HG02870 (cell line): ENCODE measurements around the gene MGAT2.
"Not testable (repeated sequence)": the region's sequence is repeated elsewhere in the genome, so short reads cannot be mapped to it uniquely, and the experiment has no call there.

Experiments used
- ATAC-seq: cut with Tn5 transposase; IDR thresholded peaks from one replicate; pipeline ENCODE4 v1.9.1; 2021; ENCODE audit warnings: mild to moderate bottlenecking, moderate library complexity; ENCODE audit not compliant: unreplicated experiment

The MGAT2 gene

DNA sequence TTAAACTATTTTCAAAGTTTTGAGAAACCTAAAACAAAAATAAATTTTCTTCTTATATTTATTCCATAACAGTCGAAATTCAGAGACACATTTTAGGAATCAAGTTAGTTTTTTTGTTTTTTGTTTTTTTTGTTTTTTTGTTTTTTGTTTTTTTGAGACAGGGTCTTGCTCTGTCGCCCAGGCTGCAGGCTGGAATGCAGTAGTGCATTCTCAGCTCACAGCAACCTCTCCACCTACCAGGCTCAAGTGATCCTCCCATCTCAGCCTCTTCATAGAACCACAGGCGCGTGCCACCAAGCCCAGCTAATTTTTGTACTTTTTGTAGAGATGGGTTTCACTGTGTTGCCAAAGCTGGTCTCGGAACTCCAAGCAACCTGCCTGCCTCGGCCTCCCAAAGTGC lies 32.9 kb downstream of the MGAT2 start:
- ATAC-seq = no peak

DNA sequence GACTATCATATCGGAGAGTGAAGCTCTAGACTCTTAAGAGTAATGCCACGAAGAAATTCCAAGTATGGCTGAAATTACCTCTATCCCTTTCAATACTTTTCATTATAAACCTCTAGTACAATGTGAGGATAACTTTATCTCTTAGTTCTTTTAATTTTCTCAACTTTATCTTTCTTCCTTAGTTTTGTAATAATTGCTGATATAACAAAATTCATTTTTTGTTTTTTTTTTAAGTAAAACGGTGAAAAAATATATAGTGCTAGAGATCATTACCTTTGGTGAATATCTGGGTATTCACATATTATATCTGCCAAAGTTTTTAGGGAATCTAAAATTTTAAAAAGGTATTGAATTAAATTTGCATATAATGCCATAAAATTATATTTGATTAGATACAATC lies 33.9 kb downstream of the MGAT2 start:
- no peak for ATAC-seq

DNA sequence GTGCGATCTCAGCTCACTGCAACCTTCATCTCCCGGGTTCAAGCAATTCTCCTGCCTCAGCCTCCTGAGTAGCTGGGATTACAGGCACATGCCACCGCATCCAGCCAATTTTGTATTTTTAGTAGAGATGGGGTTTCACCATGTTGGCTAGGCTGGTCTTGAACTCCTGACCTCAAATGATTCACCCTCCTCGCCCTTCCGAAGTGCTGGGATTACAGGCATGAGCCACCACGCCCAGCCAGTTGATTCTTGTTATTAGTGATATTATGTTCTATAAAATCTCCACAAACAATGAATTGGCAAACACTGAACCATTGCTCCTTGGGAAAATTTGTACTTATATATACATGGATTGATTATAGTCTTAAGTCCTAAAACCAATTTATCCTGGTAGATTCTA lies 36.9 kb downstream of the MGAT2 start:
- not testable (repeated sequence) for ATAC-seq

DNA sequence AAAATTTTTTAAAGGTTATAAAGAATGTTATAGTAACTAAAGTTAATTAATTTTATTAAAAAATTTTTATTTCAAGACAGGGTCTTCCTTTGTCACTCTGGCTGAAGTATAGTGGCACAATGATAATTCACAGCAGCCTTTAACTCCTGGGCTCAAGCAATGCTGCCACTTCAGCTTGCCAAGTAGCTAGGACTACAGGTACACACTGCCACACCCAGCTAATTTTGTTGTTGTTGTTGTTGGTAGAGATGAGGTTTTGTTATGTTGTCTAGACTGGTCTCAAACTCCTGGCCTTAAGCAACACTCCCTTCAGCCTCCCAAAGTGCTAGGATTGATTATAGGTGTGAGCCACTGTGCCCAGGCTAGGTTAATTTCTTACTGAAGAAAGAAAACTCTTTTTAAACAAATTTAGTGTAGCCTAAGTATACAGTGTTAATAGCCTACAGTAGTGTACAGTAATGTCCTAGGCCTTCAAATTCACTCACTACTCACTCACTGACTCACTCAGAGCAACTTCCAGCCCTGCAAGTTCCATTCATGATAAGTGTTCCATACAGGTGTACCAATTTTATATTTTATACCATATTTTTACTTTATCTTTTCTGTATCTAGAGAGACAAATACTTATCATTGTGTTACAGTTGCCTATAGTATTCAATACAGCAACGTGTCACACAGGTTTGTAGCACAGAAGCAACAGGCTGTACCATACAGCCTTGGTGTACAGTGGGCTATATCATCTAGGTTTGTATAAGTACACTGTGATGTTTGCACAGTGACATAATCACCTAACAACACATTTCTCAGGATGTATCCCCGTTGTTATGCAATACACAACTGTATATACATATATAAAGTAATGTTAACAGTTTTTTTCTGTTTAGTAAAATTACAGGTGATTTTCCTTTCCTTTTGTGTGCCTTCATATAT lies 39.2 kb downstream of the MGAT2 start:
- no peak for ATAC-seq

DNA sequence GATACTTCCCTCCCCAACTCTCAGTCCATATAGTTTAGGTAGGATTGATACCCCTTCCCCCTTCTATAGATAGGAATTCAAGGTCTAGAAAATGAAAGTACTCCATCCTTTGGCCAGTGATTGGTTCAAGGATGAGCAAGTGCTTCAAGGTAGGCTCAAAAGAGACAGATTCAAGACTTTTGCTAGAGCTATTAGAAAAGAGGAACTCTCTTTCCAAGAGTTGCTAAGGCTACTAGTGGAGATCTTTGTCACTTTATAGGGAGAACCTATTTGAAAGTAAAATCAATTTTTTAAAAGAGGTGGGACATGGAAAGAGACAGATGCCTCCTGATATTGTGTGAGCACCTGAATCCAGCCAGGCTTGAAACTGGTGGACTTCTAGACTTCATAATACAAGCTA lies 49.9 kb downstream of the MGAT2 start:
- no peak for ATAC-seq
